Activated B cell treated with CpG ODN at 0.5 μM for 24 hours (primary cell): ENCODE measurements around the gene CHRND. TPM values are rescaled to one million over a fixed set of nuclear protein-coding genes. Genes with fewer than 3 reads are reported as not detected.

Source experiments
- ATAC-seq: fragments of 200-7000 bp; cut with Tn5 transposase; one replicate; pipeline ENCODE4 v1.10.0; 2021; ENCODE audit warnings: low read depth, mild to moderate bottlenecking, moderate library complexity
- CTCF ChIA-PET: fragments of 350-600 bp; sonication (Branson Sonifier 250); formaldehyde crosslinking; loops from one replicate; lab custom pipeline; 2021; ENCODE audit warnings: antibody characterized with exemption; lab: Charles Lee
- POLR2A ChIA-PET: fragments of 350-600 bp; sonication (Branson Sonifier 250); formaldehyde crosslinking; loops from one replicate; lab custom pipeline; 2021; ENCODE audit warnings: antibody characterized with exemption; lab: Charles Lee
- DNase-seq: peaks from one replicate; pipeline ENCODE4 v3.0.0; 2022
- H3K27ac Mint-ChIP-seq: one replicate; pipeline ENCODE4 v1.8.0; 2020; ENCODE audit warnings: mixed read lengths
- H3K27me3 Mint-ChIP-seq: one replicate; pipeline ENCODE4 v1.8.0; 2021; ENCODE audit warnings: mixed read lengths
- H3K36me3 Mint-ChIP-seq: one replicate; pipeline ENCODE4 v1.8.0; 2021; ENCODE audit warnings: low read depth, mixed read lengths
- H3K4me1 Mint-ChIP-seq: one replicate; pipeline ENCODE4 v1.8.0; 2021; ENCODE audit warnings: mixed read lengths
- H3K4me3 Mint-ChIP-seq: one replicate; pipeline ENCODE4 v1.8.0; 2020; ENCODE audit warnings: mild to moderate bottlenecking, mixed read lengths
- H3K9me3 Mint-ChIP-seq: one replicate; pipeline ENCODE4 v1.8.0; 2020; ENCODE audit warnings: mixed read lengths
- intact Hi-C: fragments of 100-400 bp; cut with micrococcal nuclease; formaldehyde crosslinking; loops from one replicate; pipeline ENCODE4 v1.15.1; 2024
- total RNA-seq: library from RNA; stranded (reverse); gene quantifications from 2 replicates; pipeline ENCODE4 v1.2.3, GENCODE V29; 2022
- TF ChIP-seq, protein P1 (sequence below): fragments of 200-600 bp; IDR thresholded peaks from one replicate; pipeline ENCODE4 v1.8.0; 2022; ENCODE audit warnings: antibody characterized with exemption, mild to moderate bottlenecking

Gene CHRND
- total RNA-seq, 1 donor from 2014 or later = not detected

DNA sequence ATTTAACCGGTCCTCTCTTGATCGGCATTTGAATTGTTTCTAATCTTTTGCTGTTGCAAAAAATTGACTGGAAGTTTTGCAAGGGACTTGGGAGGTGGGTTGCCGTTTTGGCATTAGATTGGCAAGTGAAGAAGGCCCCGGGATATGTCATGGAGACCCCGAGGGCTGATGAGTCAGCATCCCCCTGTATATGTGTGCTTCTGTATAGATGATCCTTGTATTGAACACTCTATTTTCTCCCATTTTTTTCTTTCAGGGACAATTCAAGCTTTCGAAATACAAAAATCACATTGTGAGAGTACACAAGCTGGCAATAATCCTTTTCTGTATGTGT is 54.7 kb downstream of the CHRND start:
- Mint-ChIP-seq H3K27me3 (no peaks in the 10 kb centered on the region), H3K4me3 (no peak overlapping the region), H3K4me1 (peaks cover 6% of the 10 kb centered on the region), H3K27ac (no peak overlapping the region), H3K36me3 (peaks cover 75% of the 10 kb centered on the region), H3K9me3 (no peaks in the 10 kb centered on the region)
- TF ChIP-seq, protein P1, sequence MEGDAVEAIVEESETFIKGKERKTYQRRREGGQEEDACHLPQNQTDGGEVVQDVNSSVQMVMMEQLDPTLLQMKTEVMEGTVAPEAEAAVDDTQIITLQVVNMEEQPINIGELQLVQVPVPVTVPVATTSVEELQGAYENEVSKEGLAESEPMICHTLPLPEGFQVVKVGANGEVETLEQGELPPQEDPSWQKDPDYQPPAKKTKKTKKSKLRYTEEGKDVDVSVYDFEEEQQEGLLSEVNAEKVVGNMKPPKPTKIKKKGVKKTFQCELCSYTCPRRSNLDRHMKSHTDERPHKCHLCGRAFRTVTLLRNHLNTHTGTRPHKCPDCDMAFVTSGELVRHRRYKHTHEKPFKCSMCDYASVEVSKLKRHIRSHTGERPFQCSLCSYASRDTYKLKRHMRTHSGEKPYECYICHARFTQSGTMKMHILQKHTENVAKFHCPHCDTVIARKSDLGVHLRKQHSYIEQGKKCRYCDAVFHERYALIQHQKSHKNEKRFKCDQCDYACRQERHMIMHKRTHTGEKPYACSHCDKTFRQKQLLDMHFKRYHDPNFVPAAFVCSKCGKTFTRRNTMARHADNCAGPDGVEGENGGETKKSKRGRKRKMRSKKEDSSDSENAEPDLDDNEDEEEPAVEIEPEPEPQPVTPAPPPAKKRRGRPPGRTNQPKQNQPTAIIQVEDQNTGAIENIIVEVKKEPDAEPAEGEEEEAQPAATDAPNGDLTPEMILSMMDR = no peak
- CTCF ChIA-PET = no interaction called here
- POLR2A ChIA-PET = no interaction called here
- intact Hi-C loops = no loop called here
- DNase-seq (no peak), ATAC-seq (no peak)

DNA sequence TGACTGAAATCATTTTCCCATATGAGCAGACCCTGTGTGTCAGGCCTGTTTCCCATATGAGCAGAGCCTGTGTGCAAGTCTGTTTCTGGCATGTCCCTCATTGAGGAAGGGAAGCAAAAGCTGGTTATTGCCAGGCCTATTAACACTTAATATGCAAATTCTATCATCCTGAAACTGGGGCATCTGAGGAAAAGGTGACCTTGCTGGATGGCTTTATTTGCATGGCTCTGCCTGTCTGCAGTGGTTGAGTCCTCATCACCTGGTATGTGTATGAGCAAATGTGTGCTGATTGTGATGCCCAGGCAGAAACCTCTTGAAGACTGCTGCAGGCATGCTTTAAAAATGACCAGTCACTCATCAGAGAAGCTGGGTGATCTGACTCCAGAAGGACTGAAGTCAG is 55.8 kb downstream of the CHRND start:
- POLR2A ChIA-PET = no interaction called here
- H3K4me1 Mint-ChIP-seq = peaks cover 6% of the 10 kb centered on the region
- H3K27me3 Mint-ChIP-seq = no peaks in the 10 kb centered on the region
- H3K4me3 Mint-ChIP-seq = no peak overlapping the region
- intact Hi-C loops = no loop called here
- no peaks in the 10 kb centered on the region for H3K9me3 Mint-ChIP-seq
- CTCF ChIA-PET = no interaction called here
- H3K36me3 Mint-ChIP-seq = peaks cover 68% of the 10 kb centered on the region
- TF ChIP-seq, protein P1 = no peak
- DNase-seq (no peak), ATAC-seq (no peak)
- H3K27ac Mint-ChIP-seq = no peak overlapping the region

DNA sequence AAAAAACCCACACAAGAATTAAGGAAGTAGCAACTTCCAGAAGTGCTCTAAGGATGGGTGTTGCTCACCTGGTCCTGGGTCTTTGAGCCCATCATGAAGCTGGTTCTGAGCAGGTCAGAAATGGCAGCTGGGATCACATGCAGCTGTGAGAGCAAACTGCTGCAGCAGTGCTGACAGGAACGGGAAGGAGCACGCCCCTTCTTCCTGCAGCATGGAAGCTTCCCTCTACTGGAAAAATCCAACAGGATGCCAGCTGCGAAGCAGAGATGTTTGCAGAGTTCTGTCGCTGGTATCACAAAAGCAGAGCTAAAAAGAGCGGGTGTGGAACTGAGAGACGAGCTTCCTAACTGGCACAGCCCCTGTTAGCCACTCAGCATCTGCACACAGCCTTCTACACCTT is 58.3 kb downstream of the CHRND start:
- TF ChIP-seq, protein P1 = no peak
- Mint-ChIP-seq H3K9me3 (no peaks in the 10 kb centered on the region), H3K27me3 (no peaks in the 10 kb centered on the region), H3K4me1 (peaks cover 6% of the 10 kb centered on the region), H3K36me3 (peaks cover 52% of the 10 kb centered on the region), H3K4me3 (no peak overlapping the region), H3K27ac (no peak overlapping the region)
- DNase-seq (no peak), ATAC-seq (no peak)
- intact Hi-C loops = no loop called here
- ChIA-PET POLR2A (no interaction called here), CTCF (no interaction called here)

Other genes starting within 250 kb of the CHRND start
- 0.38 TPM in 1 of 2 replicates, not detected in the other for gene ALPP, start 147.4 kb upstream of the CHRND start, total RNA-seq
- gene ALPG, start 119.3 kb upstream of the CHRND start, total RNA-seq = not detected in 2 replicates
- gene ALPI, start 70.0 kb upstream of the CHRND start, total RNA-seq = not detected in 2 replicates
- gene ECEL1, start 38.3 kb upstream of the CHRND start, total RNA-seq = not detected in 2 replicates
- gene PRSS56, start 5.8 kb upstream of the CHRND start, total RNA-seq = not detected in 2 replicates
- not detected in 2 replicates for gene CHRNG, start 13.5 kb downstream of the CHRND start, total RNA-seq
- gene TIGD1, start 24.4 kb downstream of the CHRND start, total RNA-seq = 8.1 and 8.8 TPM in 2 replicates
- 63.2 and 67.2 TPM in 2 replicates for gene EIF4E2, start 24.5 kb downstream of the CHRND start, total RNA-seq
- not detected in 2 replicates for gene EFHD1, start 107.4 kb downstream of the CHRND start, total RNA-seq
- 68.9 and 77.9 TPM in 2 replicates for gene GIGYF2, start 171.2 kb downstream of the CHRND start, total RNA-seq